ENCODE measurements around the gene M1AP.

DNA sequence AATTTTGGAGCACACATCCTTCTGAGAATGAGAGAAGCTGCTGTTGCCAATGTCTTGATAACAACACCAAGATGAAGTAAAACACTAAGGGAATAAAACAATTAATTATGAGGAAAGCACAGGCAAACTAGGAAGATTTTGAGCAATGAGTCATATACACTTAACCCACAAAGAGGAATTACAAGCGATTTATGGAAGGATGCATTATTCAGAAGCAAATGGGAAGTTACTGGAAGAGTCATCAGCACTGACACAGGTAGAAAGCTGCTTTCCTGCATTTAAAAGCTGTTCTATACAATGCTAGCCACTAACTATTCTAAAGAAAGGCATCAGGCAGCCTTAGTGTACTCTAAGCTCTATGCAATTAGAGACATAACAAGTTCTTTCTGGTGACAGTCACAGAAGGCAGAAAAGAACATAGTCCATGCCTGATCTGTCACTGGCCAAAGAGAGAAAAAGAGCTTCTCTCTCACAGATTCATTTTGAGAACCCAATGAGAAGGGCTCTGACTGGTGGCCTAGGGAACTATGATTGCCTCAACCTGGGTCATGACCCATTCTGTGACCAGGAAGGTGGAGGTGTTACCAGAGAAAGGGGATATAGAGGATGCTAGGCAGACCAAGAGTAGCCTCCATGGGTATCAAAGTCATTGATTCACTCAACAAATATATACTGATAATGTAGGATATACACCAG, 45.4 kb downstream of the M1AP start:
- TF ChIP-seq POLR2AphosphoS5 (IDR thresholded peaks at IDR 0.05; ENCODE audit: low read depth, low read length) (no peak), TAF1 (IDR thresholded peaks at IDR 0.05; ENCODE audit: low read depth, low read length) (no peak), POLR2A (IDR thresholded peaks at IDR 0.05; ENCODE audit: low read depth, low read length) (no peak)

Data from GM12891 (cell line).